HG03135 (cell line): ENCODE data around the gene PRR30.
A peak's percentile ranks its signal among the peaks of the same experiment; 100 is the strongest.

Experiments used
- ATAC-seq: cut with Tn5 transposase; IDR thresholded peaks from one replicate; pipeline ENCODE4 v1.9.1; 2021; ENCODE audit warnings: mild to moderate bottlenecking, moderate library complexity; ENCODE audit not compliant: unreplicated experiment

PRR30 gene

DNA sequence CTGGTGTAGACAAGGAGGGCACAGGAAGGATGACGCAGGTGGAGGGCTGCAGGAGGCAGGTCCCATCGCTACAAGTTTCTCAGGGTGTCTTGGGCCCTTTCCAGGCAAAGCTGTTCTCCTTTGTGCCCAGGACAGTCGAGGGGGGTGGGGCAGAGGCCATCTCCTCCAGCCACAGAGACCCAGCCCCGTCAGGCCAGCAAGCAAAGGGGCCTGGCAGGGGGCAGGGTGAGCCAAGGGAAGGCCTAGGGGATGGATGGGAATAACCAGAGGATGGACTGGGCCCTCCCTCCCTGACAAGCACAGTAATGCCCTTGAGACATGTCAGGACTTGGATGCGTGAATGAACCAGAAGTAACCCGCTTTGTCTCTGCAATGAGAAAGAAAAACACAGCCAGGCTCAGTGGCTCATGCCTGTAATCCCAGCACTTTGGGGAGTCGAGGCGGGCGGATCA, 15.9 kb upstream of the PRR30 start:
- no peak for ATAC-seq

- ATAC-seq: no peak
Observed at GRCh38 chr2:27154488-27154887, 15.3 kb upstream of the PRR30 start.

- ATAC-seq: no peak
Observed at GRCh38 chr2:27152796-27153464, 13.7 kb upstream of the PRR30 start.

DNA sequence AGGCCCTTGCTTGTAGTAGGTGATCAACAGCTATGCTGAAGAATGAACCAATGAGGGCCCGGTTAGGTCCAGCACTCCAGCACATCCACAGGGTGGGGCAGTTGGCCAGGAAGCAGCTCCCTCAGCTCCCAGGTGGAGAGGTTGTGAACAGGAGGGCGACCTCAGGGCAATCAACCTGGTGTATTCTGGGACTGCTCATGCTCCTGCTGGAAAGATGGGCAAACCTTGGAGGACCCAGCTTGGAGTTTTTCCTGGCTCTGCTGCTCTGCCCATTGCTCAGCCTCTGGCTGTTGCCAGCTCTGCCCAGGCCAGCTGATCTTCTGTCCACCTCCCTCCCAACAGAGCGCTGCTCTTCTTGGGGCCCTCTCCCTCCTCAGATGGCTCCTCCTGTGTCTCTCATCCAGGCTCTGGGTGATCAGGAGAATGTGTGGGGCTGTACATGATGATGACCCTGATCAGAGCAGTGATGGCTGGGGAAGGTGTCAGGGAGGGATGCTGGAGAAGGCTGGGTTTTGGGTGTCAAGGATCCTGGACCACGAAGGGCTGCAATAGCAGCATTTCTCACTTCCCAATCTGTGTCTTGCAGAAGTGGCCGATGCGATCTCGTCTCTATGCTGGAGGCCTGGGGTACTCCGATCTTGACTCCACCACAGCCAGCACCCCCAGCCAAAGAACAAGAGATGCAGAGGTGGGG, 13.0 kb upstream of the PRR30 start:
- ATAC-seq: no peak

DNA sequence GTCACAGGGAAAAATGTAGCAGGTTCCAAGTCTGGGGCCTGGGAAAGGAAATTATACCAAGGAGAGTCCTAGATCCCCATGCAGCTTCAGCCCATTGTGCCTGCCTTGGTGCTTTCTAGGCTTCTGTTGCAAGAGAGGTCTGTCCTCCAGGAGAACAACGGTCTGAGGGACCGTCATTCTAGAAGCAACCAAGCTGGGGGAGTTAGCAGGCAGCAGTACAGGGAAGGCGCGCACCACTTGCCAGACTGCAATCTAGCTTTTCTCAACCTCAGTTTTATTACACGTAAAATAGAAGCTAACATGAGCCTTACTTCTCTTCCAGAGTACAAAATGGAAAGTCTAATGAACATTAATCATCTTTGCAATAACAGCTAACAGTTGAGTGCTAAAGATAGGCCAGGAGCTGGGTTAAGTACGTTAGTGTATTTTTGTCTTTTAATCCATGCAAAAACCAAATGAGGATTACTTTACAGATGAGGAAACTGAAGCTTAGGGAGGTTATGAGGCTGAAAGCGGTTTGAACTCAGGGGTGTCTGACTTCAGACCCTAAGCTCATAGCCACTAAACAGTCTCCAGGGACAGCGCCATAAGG, 11.5 kb upstream of the PRR30 start:
- ATAC-seq: no peak

DNA sequence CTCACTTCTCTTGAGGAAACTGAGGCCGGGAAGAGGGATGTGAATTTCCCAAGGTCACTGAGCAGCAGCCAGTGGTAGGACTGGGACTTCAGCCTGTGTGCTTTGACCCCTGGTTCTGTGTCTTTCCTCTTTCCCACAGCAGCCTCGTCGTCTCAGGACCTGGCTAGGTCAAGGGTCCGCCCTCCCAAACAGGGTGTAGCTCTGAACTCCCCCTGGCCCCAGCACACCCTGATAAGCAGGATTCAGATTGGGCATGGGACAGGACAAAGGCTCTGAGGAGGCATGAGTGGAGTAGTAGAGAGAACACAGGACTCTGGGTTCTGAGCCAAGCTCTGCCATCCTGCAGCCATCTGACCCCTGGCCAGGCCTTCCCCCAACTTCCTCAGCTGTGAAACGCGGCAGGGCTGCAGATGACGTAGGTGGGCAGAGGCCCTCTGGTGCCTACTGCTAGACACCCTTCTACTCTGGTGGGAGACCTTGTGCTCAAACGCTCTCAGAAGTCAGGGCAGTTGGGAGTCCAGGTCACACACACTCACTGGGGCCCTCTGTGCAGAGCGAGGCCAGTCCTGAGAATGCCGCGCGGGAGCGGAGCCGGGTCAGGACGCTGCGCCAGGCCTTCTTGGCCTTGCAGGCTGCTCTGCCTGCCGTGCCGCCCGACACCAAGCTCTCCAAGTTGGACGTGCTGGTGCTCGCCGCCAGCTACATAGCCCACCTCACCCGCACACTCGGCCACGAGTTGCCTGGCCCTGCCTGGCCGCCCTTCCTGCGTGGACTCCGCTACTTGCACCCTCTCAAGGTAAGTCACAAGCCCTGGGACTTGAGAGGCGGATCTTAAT, 10.6 kb upstream of the PRR30 start:
- no peak for ATAC-seq

- no peak for ATAC-seq
Observed at GRCh38 chr2:27148801-27149439, 9.7 kb upstream of the PRR30 start, which contains the start of gene TCF23. Gene TCF23, plus strand, starts transcription at chr2:27149004. Its CDS starts 130 bp downstream, at chr2:27149134.

DNA sequence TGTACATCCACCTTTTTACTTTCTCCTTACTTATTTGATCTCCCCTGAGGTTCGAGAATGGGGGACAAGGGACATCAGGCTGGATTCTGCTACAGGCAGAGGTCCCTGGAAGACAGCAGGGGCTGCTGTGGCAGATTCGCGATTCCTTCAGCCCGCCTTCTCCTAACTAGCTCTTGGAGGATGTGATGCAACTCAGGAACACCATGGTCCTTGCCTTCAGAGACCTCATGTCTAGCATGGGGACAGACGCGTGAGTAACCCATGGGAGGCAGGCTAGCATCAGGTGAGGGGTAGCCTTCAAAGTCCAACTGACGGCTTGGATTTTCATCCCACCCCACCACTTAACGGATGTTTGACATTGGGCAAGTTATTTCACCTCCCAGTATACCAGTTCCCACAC, 8.7 kb upstream of the PRR30 start:
- no peak for ATAC-seq

DNA sequence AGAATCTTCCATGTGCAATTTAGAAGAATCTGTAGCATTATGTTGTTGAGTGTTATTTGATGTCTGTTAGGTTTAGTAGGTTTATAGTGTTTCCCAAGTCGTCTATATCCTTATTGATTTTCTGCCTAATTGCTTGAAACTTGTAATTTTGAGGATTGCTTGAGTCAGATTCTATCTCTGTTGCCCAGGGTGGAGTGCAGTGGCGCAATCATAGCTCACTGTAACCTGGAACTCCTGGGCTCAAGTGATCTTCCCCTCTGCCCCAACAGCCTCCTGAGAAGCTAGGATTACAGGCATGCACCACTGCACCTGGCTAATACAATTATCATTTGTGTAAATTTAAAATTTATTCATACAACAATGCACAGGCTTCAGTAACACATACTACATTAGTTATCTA, 6.5 kb upstream of the PRR30 start:
- no peak for ATAC-seq

- no peak for ATAC-seq
Observed at GRCh38 chr2:27143285-27143684, 4.1 kb upstream of the PRR30 start.

DNA sequence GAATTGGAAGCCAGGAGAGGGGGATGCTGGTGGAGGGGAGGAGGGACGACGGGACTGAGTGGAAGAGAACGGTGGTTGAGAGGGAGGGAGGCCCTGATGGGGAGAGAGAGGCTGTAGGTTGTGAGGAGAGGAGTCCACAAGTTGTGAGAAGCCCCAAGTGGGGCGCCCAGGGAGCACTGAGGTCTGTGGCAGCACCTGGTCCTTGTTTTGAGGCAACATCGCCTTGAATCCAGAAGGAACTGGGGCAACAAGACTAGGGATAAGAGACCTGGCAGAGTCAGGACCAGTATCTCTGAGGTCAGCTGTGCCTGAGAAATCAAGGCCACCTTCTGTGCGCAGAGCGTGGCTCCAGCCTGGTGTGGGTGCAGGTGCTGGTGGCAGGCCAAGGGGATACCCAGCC, 1.1 kb downstream of the PRR30 start:
- no peak for ATAC-seq

DNA sequence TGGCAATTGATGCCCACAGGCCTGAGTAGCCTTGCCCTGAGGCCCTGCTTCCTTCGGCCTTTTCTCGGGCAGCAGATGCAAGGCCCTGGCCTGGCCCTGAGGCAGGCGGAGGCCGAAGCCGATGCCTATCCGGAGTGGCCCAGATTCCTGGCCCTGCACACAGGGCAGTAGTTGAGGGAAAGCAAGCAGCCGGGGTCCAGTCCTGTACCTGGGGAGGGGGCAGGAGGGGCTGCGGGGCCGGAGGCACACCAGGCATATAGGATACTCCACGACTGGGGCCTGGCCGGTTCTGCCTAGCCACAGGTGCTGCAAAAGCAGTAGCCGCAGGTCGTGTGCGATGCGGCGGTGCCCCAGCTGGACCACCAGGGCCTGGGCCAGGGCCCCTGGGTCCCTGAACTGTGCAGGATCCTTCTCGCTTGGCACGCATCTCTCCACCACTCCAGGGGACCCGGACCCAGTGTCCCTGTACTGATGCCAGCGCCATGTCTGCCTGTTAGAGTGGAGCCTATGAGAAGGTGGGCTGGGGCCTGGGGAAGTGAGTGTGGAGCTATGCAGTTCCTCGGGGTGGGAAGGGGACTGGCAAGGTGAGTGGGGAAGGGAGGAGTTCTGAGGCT, 1.8 kb downstream of the PRR30 start:
- no peak for ATAC-seq

GRCh38 chr2:27136751-27137150, 2.5 kb downstream of the PRR30 start:
- ATAC-seq: no peak

DNA sequence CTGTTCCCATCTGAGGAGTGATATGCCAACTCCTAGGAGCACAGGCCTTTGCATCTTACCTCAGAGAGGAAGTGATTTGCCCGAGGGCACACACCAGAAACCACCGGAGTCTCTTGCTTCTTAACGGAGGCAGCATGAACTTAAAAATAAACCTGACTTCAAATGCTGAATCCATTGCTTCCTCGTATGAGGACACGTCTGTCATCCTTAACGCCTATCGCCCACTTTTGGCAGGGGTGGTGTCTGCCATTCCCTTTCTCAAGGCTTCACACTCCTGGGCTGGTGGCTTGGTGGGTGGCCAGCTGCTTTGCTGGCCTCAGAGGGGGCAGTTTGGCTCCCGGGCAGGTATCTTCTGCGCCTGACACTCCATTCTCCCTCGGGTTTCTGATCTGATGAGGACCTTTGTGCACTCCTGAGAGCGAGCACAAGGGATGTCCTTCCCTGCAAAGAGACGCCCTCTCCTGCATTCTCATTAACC, 3.7 kb downstream of the PRR30 start:
- ATAC-seq: no peak

GRCh38 chr2:27134781-27135477, 4.3 kb downstream of the PRR30 start:
- no peak for ATAC-seq

- ATAC-seq: peak; percentile 78
Observed at GRCh38 chr2:27133905-27134780, 5.1 kb downstream of the PRR30 start, which contains the start of gene PREB. Gene PREB, minus strand, starts transcription at chr2:27134636. Its CDS starts 215 bp downstream, at chr2:27134421.

DNA sequence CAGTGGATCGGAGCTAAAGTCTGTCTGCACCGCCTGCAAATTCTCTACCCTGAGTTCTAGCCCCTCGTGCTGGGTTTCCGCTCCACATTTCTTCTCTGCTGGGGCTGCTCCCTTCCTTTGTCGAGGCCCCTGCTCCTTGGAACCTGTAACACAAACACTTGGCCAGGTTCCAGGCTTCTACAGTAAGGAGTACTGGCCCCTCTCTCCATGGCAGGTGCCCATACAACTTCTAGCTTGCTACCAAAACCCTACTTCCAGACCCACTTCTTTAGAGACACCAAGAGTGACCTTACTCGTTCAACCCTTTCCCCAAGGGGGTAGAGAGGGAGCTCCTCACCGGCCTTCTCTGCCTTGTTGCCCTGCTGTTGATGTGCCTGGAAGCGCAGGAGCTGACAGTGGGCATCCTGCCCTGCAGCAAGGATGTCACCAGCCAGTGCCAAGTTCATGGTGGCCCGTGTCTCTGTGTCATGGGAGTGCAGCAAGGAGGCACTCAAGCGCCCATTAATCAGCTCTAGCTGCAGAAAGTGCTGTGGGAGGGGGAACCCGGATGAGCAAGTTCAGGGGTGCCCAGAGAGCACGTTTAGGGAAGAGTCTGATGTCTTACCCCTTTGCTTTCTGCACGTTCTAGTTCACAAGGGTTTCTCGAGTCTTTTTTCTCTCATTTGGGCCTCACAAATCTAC, 5.9 kb downstream of the PRR30 start:
- no peak for ATAC-seq

DNA sequence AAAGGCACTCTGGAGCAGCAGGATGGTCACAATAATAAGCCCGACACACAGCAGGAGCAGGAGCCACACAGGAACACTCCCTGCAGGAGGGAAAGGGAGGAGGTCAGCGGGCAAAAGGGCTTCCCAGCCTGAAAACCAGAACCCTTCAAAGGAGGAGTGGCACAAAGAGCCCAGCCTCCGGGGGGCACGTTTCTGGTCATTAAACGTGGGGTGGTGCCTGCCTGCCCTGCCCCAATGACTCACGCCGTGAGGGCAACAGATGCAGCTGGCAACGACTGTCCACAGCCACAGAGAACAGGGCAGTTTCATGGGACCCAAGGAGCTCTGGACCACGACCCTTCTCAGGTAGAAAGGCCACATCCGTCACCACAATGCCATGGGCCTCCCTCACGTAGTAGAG, 7.8 kb downstream of the PRR30 start:
- no peak for ATAC-seq
